ENCODE measurements around the gene SRR.

DNA sequence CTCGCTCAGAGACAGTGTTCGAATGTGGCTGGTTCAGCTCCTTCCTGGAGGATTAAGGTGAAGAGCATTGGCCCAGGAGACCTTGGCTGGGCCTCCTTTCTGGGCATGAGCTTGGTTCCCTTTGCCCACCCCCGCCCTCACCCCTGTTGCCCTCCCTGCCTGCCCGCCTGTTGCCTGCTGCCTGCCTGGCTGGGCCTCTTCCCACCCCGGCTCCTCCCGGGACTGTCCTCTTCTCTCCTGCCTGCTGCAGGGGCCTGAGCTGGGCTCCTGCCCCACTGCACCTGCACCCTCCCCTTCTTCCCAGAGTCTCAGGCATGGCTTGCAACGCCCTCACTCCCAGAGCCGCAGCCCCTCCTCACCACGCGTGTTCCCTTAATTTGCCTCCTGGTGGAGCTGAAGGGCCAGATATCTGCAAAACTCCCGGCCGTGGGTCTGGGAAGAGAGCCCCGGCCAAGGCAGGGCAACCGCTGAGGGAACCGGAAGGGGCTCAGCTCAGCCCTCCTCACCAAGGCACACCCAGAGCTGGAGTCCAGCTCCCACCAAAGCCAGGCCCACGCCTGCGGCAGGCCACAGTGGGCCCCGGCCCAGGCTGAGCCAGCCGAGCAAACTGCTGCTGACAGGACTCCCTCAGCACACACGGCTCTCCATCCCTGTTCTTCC lies 65.9 kb downstream of the SRR start:
- TF ChIP-seq, protein P1, sequence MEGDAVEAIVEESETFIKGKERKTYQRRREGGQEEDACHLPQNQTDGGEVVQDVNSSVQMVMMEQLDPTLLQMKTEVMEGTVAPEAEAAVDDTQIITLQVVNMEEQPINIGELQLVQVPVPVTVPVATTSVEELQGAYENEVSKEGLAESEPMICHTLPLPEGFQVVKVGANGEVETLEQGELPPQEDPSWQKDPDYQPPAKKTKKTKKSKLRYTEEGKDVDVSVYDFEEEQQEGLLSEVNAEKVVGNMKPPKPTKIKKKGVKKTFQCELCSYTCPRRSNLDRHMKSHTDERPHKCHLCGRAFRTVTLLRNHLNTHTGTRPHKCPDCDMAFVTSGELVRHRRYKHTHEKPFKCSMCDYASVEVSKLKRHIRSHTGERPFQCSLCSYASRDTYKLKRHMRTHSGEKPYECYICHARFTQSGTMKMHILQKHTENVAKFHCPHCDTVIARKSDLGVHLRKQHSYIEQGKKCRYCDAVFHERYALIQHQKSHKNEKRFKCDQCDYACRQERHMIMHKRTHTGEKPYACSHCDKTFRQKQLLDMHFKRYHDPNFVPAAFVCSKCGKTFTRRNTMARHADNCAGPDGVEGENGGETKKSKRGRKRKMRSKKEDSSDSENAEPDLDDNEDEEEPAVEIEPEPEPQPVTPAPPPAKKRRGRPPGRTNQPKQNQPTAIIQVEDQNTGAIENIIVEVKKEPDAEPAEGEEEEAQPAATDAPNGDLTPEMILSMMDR (IDR thresholded peaks at IDR 0.05; ENCODE audit: borderline replicate concordance, extremely low read depth, low read length, poor library complexity, severe bottlenecking), result peak; percentile 12
- TF ChIP-seq EZH2 (IDR thresholded peaks at IDR 0.05; ENCODE audit: borderline replicate concordance, low read depth, low read length, severe bottlenecking), result no peak

Measured in DND-41 (cell line).